ENCODE data around the gene HLX.

The HLX gene

GRCh38 chr1:220884109-220884980 lies 5.1 kb downstream of the HLX start:
- no peak for DNase-seq

- DNase-seq = no peak
Observed at GRCh38 chr1:220884981-220885918, 6.0 kb downstream of the HLX start.

GRCh38 chr1:220885971-220886370 lies 6.7 kb downstream of the HLX start:
- no peak for DNase-seq

GRCh38 chr1:220886470-220887201 lies 7.4 kb downstream of the HLX start:
- DNase-seq = no peak

GRCh38 chr1:220887202-220887519 lies 7.9 kb downstream of the HLX start:
- DNase-seq = no peak

- DNase-seq = no peak
Observed at GRCh38 chr1:220887520-220888416, 8.5 kb downstream of the HLX start.

GRCh38 chr1:220888417-220888986 lies 9.3 kb downstream of the HLX start:
- no peak for DNase-seq

GRCh38 chr1:220889333-220889732 lies 10.1 kb downstream of the HLX start:
- DNase-seq = no peak

- no peak for DNase-seq
Observed at GRCh38 chr1:220889848-220890287, 10.6 kb downstream of the HLX start.

GRCh38 chr1:220890602-220891001 lies 11.4 kb downstream of the HLX start:
- DNase-seq = no peak

GRCh38 chr1:220891224-220892085 lies 12.2 kb downstream of the HLX start:
- DNase-seq = no peak

- no peak for DNase-seq
Observed at GRCh38 chr1:220892086-220892376, 12.8 kb downstream of the HLX start.

- no peak for DNase-seq
Observed at GRCh38 chr1:220892997-220893700, 13.9 kb downstream of the HLX start.

- no peak for DNase-seq
Observed at GRCh38 chr1:220893701-220894024, 14.4 kb downstream of the HLX start.

GRCh38 chr1:220894025-220894923 lies 15.0 kb downstream of the HLX start:
- DNase-seq = no peak

- no peak for DNase-seq
Observed at GRCh38 chr1:220894924-220895256, 15.6 kb downstream of the HLX start.

- DNase-seq = no peak
Observed at GRCh38 chr1:220895412-220895946, 16.2 kb downstream of the HLX start.

- no peak for DNase-seq
Observed at GRCh38 chr1:220896092-220896491, 16.8 kb downstream of the HLX start.

- DNase-seq = no peak
Observed at GRCh38 chr1:220900842-220901241, 21.6 kb downstream of the HLX start.
